HG03060 (cell line): Measurements from ENCODE around the gene IPO13.

Source experiments
- ATAC-seq: cut with Tn5 transposase; IDR thresholded peaks from one replicate; pipeline ENCODE4 v1.9.1; 2021; ENCODE audit warnings: low read depth, moderate number of reproducible peaks; ENCODE audit not compliant: unreplicated experiment

Gene IPO13

GRCh38 chr1:43930168-43930948, 16.4 kb upstream of the IPO13 start:
- no peak for ATAC-seq

- ATAC-seq = no peak
Observed at GRCh38 chr1:43930949-43931275, 15.8 kb upstream of the IPO13 start.

GRCh38 chr1:43931711-43932660, 14.8 kb upstream of the IPO13 start:
- no peak for ATAC-seq

- no peak for ATAC-seq
Observed at GRCh38 chr1:43932786-43933385, 13.9 kb upstream of the IPO13 start.

- ATAC-seq = no peak
Observed at GRCh38 chr1:43933386-43934100, 13.2 kb upstream of the IPO13 start, which contains the start of gene ARTN. Gene ARTN, plus strand, starts transcription at chr1:43933801. Its CDS starts 1,856 bp downstream, at chr1:43935657.

GRCh38 chr1:43934101-43934985, 12.4 kb upstream of the IPO13 start:
- ATAC-seq = no peak

- ATAC-seq = no peak
Observed at GRCh38 chr1:43934986-43935324, 11.8 kb upstream of the IPO13 start.

- ATAC-seq = no peak
Observed at GRCh38 chr1:43935711-43936427, 10.9 kb upstream of the IPO13 start.

- ATAC-seq = no peak
Observed at GRCh38 chr1:43936431-43937151, 10.2 kb upstream of the IPO13 start.

GRCh38 chr1:43937179-43937865, 9.4 kb upstream of the IPO13 start:
- no peak for ATAC-seq

GRCh38 chr1:43938383-43938782, 8.4 kb upstream of the IPO13 start:
- no peak for ATAC-seq

- no peak for ATAC-seq
Observed at GRCh38 chr1:43938892-43939587, 7.7 kb upstream of the IPO13 start.

- no peak for ATAC-seq
Observed at GRCh38 chr1:43942411-43942810, 4.3 kb upstream of the IPO13 start.

- ATAC-seq = no peak
Observed at GRCh38 chr1:43944860-43945259, 1.9 kb upstream of the IPO13 start.

- ATAC-seq = no peak
Observed at GRCh38 chr1:43945674-43946235, 995 bp upstream of the IPO13 start.

- no peak for ATAC-seq
Observed at GRCh38 chr1:43947061-43947873, 517 bp downstream of the IPO13 start.
